Stimulated activated CD4-positive, alpha-beta T cell treated with anti-CD3 and anti-CD28 coated beads, Interleukin-2, amount 100 ng/mL, for 4 hours (primary cell): ENCODE measurements around the gene SLC7A6.
"Not testable (repeated sequence)": the region's sequence is repeated elsewhere in the genome, so short reads cannot be mapped to it uniquely, and the experiment has no call there.

Experiments used
- DNase-seq: peaks from one replicate; pipeline ENCODE4 v3.0.0-alpha.2; 2020; ENCODE audit warnings: low read depth

SLC7A6 gene

DNA sequence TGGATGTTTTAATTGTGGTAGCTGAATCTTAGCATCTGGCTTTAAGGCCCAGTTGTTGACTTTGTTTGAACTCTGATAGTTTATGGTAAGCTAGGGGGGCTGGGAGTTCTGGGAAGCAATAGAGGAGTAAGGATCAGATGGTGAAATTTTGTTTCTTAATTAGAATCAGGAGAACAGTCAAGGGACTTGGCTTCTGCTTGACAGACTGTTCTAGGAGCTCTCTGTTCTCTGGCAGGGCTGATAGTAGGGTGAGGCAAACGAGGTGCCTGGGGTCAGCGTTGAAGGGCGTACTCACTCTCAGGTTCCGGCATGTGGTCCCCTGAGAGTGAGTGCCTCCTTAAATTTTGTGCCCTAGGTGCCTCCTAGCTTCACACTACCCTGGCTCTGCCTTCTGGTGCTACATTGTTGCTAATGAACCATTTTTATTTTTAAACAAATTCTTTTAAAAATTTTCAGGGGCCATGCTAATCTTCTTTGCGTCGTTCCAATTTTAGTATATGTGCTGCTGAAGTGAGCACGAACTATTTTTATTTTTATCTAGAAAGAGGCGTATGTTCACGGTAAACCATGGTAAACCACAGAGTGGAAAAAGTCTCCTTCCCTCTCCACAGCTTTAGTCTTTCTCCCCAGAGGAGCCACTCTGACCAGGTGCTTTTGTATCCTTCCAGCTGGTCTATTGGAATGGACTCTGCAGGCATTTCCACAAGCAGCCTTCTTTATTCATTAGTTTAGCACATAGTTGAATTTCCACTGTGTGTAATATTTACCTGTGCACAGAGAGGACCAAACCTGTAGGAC lies 19.7 kb downstream of the SLC7A6 start:
- DNase-seq = no peak

DNA sequence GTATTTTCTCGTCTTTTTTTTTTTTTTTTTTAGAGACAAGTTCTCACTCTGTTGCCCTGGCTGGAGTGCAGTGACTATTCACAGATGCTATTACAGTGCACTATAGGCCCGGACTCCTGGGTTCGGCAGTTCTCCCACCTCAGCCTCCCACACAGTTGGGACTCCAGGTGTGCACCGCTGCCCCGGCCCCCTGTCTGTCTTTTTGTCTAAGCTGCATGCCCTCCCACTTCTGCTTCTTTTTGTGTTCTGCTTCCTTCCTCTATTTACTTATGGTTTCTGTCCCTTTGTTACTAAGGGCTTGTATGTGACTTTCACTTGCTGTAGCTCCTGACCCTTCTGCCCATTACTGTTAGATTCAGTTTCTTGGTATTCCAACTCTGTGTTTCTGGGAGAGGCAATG lies 20.5 kb downstream of the SLC7A6 start:
- no peak for DNase-seq

DNA sequence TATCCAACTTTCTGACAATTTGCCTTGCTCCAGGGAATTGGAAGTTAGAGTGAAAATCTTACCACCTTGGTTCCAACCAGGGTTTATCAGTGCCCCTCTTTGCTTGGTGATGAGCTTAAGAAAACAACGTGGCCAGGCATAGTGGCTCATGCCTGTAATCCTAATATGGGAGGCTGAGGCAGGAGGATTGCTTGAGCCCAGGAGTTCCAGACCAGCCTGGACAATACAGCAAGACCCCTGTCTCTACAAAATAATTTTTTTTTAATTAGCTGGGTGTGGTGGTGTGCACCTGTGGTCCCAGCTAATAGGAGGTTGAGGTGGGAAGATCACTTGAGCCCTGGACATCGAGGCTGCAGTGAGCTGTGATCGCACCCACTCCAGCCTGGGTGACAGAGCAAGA lies 21.4 kb downstream of the SLC7A6 start:
- no peak for DNase-seq

DNA sequence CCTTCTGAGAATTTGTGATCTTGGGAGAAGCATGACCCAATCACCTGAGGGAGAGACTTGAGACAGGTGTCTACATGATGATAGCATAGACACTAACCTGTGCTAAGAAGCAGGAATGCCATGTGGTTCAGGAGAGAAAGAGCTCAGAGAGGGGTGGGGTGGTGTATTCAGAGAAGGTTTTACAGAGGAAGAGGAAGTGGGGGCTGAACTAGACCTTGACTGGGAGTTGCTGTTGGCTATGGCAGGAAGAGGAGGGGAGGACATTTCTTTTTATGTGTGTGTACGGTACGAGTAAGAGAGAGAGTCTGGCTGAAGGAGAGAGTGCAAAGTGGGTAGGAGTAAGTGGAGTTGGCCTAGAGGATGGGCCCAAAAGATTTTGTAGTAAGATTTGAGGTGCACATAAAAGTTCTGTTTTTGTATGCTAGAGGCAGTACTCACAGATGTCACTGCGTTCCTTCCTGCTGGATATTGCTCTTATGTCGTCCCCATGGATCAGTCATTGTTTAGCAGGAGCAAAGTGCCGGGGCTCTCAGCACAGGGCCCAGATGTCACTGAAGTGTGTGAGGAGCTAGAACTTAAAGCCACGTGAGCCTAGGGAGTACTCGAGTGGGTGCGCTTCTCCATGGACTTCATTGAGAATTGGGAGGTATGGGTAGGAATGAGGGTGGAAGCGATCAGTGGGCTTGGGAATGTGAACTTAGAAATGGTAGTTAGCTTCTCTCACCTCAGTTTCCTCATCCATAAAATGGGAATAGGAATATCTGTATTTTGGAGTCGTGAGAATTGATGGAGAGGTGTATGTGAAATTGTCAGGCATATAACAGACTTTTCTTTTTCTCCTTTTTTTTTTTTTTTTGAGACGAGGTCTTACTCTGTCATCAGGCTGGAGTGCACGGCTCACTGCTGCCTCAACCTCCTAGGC lies 22.1 kb downstream of the SLC7A6 start:
- DNase-seq = no peak

DNA sequence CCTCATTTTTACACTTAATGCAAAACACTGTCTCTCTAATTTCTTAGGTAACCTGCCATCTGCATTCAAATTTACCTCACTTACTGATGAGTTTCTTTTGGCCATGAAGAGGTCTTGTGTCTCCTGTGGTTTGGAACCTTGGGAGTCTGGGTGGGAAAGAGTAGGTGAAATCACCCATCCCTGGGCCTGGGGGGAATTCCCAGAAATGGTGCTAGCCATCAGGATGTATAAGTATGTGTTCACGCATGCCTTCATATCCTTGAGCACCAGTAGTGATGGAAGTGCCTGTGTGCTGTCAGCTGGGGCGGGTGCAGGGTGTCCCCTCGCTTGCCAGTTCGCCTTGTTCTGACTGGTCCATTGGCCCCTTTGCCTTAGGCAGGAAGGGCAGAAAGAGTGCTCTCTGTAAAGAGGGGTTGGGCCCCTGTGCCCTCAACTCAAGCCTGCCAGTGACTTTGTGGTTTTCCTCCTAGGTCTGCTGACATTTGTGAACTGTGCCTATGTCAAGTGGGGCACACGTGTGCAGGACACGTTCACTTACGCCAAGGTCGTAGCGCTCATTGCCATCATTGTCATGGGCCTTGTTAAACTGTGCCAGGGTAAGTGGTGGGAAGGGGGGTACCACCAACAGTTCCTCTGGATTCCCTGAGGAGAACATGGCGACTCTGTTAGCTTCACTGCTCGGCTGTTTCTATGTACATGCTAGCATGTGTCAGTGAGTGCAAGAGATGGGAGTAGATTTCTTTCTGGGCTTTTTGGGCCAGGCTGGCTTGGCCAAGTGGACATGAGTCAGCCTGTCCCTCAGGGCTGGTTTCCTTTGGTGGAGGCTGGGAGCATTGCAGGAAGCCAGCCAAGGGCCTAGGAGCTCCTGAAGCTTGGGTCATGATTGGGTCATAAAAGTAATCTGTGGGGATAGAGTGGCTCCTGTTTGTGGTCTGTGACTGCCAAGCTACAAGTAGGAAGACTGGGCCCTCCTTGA lies 23.2 kb downstream of the SLC7A6 start:
- no peak for DNase-seq

DNA sequence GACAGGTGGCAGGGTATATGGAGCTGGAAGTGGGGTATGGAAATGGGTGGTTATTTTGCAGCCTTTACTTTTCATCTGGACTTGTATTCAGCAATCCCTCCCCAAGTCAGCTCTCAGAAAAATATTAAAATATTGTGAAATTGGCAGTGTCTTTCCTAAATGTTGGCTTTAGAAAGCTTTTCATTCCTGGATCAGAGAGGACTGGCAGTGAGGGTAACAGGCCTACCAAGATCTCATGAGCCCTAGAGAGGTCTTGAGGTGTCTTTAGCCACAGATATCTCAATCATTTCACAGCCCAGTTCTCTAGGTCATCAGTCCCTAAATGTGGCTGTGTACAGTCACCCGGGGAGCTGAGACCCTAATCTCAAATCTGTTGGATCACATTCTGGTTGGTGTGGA lies 23.9 kb downstream of the SLC7A6 start:
- no peak for DNase-seq

DNA sequence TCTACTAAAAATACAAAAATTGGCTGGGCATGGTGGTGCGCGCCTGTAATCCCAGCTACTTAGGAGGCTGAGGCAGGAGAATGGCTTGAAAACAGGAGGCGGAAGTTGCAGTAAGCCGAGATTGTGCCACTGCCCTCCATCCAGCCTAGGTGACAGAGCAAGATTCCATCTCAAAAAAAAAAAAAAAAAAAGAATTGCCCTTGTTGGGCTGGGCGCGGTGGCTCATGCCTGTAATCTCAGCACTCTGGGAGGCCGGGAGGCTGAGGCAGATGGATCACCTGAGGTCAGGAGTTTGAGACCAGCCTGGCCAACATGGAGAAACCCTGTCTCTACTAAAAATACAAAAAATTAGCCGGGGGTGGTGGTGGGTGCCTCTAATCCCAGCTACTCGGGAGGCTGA lies 24.5 kb downstream of the SLC7A6 start:
- DNase-seq = not testable (repeated sequence)

DNA sequence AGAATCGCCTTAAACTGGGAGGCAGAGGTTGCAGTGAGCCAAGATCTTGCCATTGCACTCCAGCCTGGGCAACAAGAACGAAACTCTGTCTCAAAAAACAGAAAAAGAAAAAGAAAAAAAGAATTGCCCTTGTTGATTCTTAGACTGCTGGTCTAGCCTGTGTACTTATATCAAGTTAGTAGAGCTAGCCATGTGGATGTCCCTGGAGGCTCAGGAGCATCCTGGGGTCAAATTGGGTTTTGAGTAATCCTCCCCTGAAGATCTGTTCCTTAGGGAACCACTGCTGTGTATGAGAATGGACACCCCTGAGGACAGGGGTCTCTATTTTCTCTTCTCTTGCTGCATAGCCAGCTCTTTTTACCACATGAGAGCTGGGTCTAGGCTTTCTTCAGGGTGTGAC lies 24.9 kb downstream of the SLC7A6 start:
- DNase-seq = no peak

DNA sequence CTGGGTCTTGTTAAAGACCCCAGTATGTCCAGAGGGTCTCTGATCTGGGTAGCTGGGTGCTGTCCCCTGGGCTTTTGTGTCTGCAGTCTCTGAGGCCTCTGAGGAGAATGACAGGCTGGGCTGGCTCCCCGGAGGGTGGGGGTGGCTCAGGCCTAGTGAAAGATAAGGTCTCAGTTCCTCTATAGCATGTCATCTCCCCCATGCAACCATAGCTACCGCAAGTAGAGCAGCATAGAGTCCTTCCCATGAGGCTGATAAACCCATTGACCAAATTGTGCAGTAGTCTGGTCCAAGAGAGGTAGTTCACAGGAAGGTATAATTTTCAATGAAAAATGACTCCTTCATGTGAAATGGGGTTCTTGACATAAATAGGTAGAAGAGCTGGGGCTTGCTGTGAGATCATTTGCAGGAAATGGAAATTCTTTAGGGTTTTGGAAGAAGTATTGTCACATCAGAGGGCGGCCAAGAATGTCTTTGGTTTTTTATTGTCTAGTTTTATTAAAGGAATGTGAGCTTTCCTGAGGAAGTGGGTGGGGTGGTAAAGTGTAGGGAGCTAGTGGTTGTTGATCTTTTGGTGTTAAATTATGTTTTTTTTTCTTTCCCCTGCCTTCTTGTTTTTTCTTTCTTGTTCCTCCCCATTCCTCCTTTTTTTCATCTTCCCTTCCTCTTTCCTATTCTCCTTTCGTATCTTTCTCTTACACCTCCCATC lies 25.4 kb downstream of the SLC7A6 start:
- DNase-seq = peak; percentile 33

DNA sequence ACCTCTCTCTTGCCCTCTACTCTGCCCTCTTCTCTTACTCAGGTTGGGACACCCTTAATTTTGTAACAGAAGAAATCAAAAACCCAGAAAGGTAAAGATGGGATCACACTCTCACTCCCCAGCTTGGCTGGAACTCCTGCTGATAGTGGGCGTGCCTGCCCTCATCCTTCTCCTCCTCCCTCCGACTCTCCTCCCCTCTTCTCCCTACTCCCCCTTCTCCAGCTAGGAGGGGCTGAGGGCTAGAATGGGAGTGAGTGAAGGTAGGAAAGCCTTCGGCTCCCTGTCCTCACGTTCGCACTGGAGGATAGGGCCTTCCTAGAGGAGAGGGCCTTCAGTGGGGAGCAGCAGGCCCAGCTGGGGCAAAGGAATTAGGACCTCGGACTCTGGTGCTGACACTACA lies 26.1 kb downstream of the SLC7A6 start:
- no peak for DNase-seq

DNA sequence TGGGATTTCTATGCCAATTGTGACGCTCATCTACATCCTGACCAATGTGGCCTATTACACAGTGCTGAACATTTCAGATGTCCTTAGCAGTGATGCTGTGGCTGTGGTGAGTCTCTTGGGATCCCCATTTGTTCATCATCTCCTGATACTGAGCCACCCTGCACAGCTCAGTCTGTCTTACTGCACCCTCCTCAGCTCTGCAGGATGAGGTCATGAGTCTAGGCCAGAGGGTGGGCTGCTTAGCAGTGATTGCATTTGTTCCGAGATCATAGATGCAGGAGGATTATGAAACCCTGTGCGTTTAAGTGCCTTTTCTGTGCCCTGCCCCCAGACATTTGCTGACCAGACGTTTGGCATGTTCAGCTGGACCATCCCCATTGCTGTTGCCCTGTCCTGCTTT lies 26.9 kb downstream of the SLC7A6 start:
- DNase-seq = no peak

DNA sequence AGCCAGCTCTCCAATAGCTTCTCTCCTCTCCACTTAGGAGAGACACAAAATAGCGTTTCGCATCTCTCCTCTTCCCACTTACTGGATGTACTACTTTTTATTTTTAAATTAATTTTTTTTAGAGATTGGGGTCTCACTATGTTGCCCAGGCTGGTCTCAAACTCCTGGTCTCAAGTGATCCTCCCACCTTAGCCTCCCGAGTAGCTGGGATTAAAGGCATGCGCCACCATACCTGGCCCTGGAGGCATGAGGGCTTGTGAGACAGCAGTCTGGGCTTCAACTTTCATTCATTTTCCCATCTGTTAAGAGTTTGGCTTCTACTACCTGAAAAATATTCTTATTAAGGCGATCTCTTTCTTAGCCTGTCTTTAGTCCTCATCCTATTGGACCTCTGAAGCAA lies 28.1 kb downstream of the SLC7A6 start:
- DNase-seq = no peak

DNA sequence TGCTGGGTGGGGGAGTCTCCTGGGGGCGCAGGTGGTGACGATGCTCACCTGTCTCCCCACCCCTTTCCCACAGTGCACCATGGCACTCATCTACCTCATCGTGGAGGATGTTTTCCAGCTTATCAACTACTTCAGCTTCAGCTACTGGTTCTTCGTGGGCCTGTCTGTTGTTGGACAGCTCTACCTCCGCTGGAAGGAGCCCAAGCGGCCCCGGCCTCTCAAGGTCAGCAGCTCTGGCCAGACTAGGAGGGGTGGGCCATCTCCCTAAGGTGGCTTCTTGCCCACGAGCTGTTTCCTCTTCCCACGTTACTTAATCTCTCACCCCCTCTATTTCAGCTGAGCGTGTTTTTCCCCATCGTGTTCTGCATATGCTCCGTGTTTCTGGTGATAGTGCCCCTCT lies 32.0 kb downstream of the SLC7A6 start:
- no peak for DNase-seq

DNA sequence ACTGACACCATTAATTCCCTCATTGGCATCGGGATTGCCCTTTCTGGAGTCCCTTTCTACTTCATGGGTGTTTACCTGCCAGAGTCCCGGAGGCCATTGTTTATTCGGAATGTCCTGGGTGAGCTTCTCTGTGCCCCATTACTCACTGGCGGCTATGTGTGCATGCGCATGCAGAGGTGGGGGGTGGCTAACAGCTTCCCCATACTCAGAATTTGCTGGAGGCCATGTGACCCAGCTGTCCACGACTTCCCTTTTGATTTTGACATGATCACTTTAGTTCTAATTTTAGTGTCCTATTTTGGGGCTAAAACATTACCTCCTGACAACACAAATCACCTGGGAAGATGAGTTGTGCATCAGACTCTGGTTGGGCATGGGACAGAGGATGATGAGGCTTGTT lies 32.4 kb downstream of the SLC7A6 start:
- no peak for DNase-seq

DNA sequence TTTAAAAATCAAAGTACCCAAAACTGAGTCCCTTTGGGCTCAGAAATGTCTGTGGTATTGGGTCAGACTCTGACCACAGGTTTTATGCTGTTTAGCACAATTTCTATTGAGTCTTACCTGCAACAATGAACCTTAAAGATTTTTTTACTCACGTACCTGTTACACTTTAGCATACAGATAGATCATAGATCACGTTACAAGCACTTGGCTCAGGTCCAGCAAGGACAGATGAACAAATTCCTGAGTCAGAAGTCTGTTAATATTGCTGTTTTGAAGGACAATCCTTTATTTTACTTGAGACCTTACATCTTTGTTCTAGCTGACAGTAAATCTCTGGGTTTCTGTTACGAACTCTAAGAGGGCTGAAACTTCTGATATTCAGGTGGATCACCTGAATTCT lies 33.6 kb downstream of the SLC7A6 start:
- DNase-seq = no peak

DNA sequence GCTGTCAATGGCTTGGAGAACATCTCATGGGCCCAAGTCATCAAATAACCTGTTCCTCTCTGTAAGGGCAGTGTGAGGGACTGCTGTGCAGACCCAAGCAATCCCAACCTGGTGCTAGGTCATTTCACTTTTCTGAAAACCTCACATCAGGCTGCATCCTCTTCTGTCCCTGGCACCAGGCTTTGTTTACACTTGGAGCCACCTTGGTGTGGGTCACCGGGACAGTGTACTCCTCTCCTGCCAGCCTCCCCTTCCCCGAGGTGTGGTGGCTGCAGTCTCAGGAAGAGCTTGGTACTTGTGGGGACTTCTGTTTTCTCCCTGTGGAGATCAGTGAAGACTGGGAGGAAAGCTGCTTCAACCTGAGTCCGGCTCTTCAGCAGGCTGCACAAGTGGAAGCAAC lies 34.0 kb downstream of the SLC7A6 start:
- no peak for DNase-seq

DNA sequence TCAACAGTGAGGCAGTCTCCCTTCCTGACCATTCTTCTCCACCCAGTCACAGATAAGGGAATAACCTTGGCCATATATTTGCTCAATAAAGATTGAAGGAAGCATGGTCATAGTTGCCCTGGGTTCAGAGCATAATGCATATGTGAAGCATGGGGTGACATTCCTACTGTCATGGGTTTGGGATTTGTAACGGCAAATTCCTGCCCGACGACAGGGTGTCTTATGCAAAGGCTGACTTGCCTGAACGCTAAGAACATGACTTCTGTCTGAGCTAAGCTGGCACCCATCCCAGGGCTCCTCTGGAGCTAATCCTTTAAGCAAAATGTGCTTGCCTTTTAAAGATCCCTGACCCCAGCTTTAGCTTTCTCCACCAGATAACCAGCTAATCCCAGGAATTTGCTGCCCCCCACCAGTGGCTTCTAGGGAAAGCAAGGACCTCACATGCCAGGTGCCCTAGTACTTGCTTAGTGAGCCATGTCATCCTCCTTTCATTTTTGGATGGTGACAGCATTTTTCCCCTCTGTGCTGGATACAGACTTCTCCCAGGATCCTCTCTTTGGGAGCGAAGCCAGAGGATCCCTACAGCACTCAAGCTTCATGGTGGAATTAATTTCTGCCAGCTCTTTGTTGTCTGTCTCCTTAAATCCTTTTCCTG lies 34.7 kb downstream of the SLC7A6 start:
- DNase-seq = no peak

DNA sequence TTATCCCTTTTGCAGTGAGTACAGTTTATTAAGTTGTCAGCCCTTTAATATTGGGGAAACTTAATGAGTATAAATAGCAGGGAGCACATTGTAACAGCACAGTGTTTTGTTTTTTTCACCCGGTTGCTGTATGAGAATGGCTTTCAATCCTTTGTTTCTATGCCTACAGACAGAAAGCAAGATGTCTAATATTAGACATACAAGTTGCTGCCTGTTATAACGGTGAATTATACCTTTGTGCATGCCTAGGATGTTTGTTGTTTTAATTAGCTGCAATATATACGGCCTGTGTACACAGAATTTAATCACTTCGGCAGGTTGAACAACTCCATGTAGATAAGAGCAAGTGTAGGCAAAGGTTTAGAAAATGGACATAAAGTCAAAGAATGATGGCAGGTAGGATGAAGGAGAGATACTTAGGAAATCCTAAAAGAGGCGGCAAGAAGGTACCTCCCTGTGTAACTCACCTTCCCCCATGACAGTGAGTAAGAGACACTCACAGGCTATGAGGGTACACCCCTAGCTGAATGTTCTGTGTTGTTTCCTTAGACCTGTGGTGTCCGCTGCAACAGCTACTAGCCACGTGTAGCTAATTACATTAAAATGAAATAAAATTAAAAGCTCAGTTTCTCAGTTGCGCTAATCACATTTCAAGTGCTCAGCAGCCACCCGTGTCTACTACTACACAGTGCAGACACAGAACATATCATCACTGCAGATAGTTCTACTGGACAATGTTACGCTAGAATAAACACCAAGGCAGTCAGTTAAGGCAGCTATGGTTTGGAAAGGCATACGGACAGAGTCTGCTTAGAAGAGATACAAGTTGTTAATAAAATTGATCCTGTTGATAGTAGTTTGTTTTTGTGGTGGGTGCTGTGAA lies 35.5 kb downstream of the SLC7A6 start:
- DNase-seq = no peak

DNA sequence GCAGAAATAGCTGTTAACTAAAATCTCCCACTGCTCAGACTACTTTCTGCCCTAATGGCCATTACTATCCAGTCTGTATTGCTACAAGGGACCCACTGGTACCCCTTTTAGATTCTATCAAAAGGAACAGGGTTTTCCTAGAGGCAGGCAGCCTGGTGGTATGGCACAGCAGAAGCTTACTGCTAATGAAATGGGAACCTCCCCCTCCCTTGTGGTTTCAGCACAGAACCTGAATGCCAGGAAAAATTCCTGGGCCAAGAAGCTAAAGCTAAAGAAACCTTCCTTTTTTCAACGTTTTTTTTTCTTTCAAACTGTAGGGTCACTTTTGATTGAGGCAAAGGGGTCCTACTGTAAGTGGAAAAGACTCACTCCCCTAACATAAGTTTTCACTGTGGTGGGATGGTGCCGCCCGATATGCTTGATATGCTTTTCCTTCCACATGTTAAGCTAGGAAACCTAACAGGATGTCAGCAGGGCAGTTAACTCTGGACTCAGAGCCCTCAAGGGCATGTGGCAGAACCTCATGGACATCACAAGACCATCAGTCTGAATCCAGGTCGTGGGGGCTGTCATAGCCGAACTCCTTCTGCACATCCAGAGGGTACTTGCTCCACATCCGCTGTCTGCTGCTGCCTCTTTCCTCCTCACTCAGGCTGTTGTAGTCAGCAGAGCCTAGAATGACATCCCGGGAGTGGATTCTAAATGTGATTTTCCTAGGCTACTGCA lies 36.6 kb downstream of the SLC7A6 start:
- no peak for DNase-seq
